ENCODE measurements around the gene NFIX. TPM values are rescaled to one million over a fixed set of nuclear protein-coding genes. Genes with fewer than 3 reads are reported as not detected.

The NFIX gene
- total and polyA plus RNA-seq, 2 of the 13 experiments (the other 11 are each of a cell fraction or from before 2014, with no cell fraction given), result 3.4 to 5.4 TPM

DNA sequence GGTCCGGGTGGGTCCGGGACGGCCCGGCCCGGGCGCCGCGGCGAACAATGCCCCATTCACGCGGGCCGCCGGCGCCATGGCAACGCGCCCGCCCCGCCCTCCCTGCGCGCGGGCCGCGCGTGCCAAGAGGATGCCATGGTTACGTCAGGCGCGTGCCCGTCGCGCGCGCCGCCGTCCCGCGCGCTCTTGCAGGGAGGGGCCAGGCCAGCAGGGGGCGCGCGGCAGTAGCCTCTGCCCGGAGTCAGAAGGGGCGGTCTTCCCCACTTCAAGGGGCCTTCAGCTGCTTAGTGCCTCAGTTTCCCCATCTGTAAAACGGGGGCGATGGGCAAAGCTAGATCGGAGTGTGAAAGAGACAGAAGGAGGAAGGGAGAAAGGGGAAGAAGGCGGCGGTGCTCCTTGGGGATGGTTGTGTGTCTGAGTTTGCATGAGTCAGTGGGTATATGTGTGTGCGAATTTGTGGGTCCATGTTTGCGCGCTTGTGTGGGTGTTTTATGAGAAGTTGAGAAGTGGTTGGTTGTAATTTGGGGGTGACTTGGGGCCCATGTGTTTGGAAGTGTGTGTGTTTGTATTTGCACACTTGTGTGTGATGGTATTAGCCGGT, 11.6 kb upstream of the NFIX start (continued):
- TF ChIP-seq, protein P1, sequence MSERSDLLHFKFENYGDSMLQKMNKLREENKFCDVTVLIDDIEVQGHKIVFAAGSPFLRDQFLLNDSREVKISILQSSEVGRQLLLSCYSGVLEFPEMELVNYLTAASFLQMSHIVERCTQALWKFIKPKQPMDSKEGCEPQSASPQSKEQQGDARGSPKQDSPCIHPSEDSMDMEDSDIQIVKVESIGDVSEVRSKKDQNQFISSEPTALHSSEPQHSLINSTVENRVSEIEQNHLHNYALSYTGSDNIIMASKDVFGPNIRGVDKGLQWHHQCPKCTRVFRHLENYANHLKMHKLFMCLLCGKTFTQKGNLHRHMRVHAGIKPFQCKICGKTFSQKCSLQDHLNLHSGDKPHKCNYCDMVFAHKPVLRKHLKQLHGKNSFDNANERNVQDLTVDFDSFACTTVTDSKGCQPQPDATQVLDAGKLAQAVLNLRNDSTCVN (CRISPR knock-in tag; IDR thresholded peaks at IDR 0.05; ENCODE audit: borderline replicate concordance), result no peak
- no peak for TF ChIP-seq ZNF337 (CRISPR knock-in tag; IDR thresholded peaks at IDR 0.05; ENCODE audit: borderline replicate concordance, low read depth)
- TF ChIP-seq KLF9 (CRISPR knock-in tag; IDR thresholded peaks at IDR 0.05; ENCODE audit: low read depth), result no peak
- TF ChIP-seq CBX5 (CRISPR knock-in tag; IDR thresholded peaks at IDR 0.05; ENCODE audit: borderline replicate concordance), result no peak
- no peak for TF ChIP-seq SOX13 (IDR thresholded peaks at IDR 0.05)
- peak in 1 of 2 experiments; percentile 40; a peak in 1 of 4 replicates for TF ChIP-seq SOX13 (CRISPR knock-in tag; conservative IDR thresholded peaks at IDR 0.05 in 1 of 2, IDR thresholded peaks at IDR 0.05 in 1 of 2)
- TF ChIP-seq CBX1 (IDR thresholded peaks at IDR 0.05; ENCODE audit: low read depth), result no peak
- TF ChIP-seq ZNF10 (CRISPR knock-in tag; IDR thresholded peaks at IDR 0.05; ENCODE audit: borderline replicate concordance, low read depth), result no peak
- peak; percentile 36; the same call in 1 of the 2 replicates for TF ChIP-seq SIN3A (IDR thresholded peaks at IDR 0.05; ENCODE audit: borderline replicate concordance, low read depth, low read length)
- TF ChIP-seq ATF7-NPFF (CRISPR knock-in tag; IDR thresholded peaks at IDR 0.05; ENCODE audit: low read depth), result 0 out of 2 replicates have a peak, but pooled peaks have one; percentile 24
- TF ChIP-seq GATAD1 (CRISPR knock-in tag; IDR thresholded peaks at IDR 0.05), result peak; percentile 50; the same call in 1 of the 2 replicates
- TF ChIP-seq NR2F2 (IDR thresholded peaks at IDR 0.05; ENCODE audit: borderline replicate concordance, low read depth), result no peak
- peak; percentile 37; the same call in 1 of the 2 replicates for TF ChIP-seq SPEN (CRISPR knock-in tag; IDR thresholded peaks at IDR 0.05; ENCODE audit: low read depth)
- TF ChIP-seq, protein P2, sequence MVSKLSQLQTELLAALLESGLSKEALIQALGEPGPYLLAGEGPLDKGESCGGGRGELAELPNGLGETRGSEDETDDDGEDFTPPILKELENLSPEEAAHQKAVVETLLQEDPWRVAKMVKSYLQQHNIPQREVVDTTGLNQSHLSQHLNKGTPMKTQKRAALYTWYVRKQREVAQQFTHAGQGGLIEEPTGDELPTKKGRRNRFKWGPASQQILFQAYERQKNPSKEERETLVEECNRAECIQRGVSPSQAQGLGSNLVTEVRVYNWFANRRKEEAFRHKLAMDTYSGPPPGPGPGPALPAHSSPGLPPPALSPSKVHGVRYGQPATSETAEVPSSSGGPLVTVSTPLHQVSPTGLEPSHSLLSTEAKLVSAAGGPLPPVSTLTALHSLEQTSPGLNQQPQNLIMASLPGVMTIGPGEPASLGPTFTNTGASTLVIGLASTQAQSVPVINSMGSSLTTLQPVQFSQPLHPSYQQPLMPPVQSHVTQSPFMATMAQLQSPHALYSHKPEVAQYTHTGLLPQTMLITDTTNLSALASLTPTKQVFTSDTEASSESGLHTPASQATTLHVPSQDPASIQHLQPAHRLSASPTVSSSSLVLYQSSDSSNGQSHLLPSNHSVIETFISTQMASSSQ (IDR thresholded peaks at IDR 0.05; ENCODE audit: low read depth), result no peak
- TF ChIP-seq, protein P2 (CRISPR knock-in tag; IDR thresholded peaks at IDR 0.05; ENCODE audit: borderline replicate concordance), result peak; percentile 51; the same call in 1 of the 2 replicates
- no peak for TF ChIP-seq FLYWCH1 (CRISPR knock-in tag; IDR thresholded peaks at IDR 0.05)
- no peak for TF ChIP-seq PHF5A (CRISPR knock-in tag; IDR thresholded peaks at IDR 0.05; ENCODE audit: low read depth, unreplicated experiment)
- no peak for TF ChIP-seq SRSF1 (optimal IDR thresholded peaks at IDR 0.05; ENCODE audit: low read depth, low read length)
- TF ChIP-seq ZNF264 (CRISPR knock-in tag; IDR thresholded peaks at IDR 0.05), result no peak
- peak; percentile 58 for TF ChIP-seq SKI (IDR thresholded peaks at IDR 0.05; ENCODE audit: partially characterized antibody)
- TF ChIP-seq ZNF577 (CRISPR knock-in tag; IDR thresholded peaks at IDR 0.05; ENCODE audit: borderline replicate concordance, low read depth), result no peak
- peak; percentile 36; the same call in 1 of the 2 replicates for TF ChIP-seq TBX2 (CRISPR knock-in tag; IDR thresholded peaks at IDR 0.05; ENCODE audit: borderline replicate concordance)
- no peak for TF ChIP-seq ZNF674 (CRISPR knock-in tag; IDR thresholded peaks at IDR 0.05; ENCODE audit: low read depth)
- TF ChIP-seq ZNF121 (CRISPR knock-in tag; IDR thresholded peaks at IDR 0.05), result no peak
